ENCODE measurements around the gene NAALADL2.

NAALADL2 gene

DNA sequence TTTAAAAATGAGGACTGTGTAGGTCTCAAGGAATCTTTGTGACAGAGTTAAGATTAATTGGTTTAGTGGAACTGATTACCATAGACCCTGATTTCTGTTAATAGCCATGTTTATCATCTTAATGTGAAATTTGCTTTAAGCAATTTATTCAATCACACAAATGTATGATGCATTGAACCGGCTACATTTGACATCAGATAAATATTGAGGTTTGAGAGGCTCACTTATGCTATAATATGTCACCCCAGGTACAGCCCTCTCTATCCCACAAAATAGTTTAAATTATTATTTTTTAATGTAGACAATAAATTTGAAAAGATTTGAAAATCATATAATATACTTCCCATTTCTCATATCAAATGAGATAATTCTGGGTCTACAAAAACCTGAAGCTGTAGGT, 413.3 kb downstream of the NAALADL2 start:
- DNase-seq: no peak

DNA sequence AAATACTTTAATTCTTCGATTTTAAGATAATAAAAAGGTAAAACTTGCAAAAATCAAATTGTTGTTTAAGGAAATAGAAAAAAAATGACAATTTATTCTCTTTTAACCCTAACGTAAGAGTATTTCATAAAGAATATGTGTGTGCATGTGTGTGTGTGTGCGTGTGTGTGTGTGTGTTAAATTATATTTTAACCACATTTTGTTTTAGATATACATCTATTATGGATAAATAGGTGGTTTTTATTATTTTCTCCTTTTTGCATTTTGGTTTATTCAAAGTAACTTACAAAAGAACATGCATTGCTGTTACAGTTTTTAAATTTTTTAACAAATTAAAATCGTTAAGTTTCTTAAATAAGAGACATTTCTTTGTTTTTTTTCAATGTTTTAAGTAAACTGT, 414.4 kb downstream of the NAALADL2 start:
- DNase-seq: no peak

DNA sequence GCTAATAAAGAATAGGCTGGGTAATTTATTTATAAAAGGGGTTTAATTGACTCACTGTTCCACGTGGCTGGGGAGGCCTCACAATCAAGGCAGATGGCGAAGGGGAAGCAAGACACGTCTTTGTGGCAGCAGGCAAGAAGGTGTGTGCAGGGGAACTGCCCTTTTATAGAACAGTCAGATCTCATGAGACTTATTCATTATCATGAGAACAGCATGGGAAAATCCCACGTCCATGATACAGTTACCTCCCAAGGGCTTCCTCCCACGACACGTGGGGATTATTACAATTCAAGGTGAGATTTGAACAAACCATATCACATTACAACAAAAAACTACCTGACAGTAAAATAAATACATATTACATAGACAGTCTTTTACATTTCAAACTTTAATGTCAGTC, 414.9 kb downstream of the NAALADL2 start:
- DNase-seq: no peak

DNA sequence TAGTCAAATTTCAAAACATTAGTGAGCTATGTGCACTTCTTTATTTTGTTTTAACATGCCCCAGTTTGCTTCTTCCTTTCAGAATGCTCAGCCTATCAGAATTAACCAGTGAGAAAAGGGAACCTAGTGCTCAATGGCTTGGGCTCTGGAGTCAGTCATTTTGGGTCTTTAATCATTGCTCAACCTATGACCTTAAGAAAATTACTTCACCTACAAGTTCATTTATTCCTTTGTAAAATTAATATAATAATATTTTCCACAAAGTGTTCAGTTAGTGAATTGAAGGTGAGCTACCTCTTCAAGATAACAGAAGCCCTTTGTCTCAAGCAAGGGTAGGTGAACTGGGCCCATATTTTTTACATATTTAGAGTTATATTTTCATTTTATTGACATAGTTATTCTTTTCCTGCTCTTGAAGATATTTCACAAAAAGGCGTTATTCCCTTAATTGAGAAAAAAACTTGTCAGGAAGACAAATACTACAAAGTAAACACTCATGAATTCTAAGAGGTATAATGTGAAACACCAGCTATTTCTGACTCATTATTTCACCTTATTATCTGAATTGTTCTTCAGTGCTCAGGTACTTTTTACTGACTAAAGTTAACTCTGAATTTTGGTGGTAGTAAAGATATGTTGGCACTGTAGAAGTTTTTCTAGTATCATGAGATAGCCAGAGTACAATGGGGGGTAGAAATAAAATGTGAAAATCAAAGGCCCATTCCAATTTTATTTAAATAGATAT, 415.5 kb downstream of the NAALADL2 start:
- DNase-seq: no peak

DNA sequence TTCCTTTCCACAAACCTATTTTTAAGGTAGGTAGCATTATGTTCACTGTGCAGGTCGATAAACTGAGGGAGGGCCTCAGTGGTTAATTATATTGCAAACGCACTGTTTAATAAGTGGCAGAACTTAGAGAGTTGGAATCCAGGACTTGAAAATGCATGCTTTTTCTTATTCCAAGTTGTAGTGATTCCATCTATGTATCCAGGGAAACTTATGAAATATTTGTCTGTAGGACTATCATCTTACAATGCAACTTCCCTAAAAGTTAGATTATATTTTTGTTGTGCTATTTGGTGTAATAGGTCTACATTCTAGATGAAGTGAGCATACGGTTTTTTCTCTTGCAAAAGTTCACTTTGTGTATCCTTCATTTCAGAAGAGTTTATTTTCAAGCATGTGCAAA, 419.5 kb downstream of the NAALADL2 start:
- DNase-seq: no peak

DNA sequence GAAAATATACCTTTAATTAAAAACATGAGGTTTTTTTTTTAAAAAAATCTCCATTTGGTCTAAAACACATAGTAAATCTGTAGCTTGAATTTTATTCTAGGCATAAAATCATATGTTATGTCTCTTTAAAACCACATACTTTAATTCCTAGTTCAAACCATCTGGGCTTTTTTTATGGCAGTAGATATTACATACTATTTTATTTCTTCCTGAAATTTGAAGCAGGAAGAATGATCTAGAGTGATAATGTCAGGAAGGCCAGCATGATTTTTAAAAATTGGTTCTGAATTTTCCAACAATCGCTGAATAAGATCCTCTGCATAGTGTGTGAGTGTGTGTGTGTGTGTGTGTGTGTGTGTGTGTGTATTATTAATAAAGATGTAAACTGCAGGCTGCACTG, 420.3 kb downstream of the NAALADL2 start:
- no peak for DNase-seq

DNA sequence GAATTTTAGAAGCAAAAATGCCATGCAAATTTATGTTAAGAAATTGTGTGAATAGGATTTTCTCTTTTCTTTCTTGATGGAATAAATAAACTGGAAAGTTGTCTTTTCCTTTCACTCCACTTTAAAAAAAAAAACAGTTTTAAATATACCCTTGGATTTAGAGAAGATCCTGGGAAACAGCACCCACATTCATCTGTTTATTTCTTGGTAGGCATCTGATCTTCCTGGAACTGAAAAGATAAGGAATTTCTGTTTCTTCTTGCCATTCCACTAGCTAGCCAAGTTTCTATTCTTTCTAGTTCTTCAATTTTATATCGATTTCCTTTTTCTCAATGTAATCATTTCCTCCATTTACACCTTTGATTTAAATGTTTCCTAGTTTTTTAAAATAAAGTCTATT, 420.8 kb downstream of the NAALADL2 start:
- no peak for DNase-seq

DNA sequence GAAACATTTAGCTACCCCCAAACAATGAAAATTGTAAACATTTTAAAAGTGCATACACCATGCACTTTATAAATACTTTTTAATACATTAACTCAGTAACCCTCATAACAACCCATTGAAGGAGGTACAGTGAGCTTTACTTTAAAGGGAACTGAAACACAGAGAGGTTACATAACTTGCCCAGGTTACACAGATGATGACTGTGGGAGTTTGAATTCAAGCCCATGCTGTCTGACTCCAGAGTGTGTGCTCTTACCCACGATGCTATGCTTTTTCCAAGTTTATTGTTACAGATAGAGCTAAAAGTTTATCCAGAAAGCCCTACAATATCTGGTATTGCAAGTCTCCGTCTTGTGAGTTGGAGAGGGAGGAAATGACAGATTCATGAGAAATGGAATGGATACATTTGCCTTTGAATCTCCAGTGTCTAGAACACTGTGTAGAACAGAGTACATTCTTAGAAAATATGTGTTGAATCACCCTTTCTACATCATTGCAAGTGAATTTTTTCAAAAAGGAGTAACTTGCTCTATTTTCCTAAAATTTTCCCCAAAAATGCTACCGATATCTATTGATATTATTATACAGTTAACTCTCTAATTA, 428.3 kb downstream of the NAALADL2 start:
- DNase-seq: no peak

DNA sequence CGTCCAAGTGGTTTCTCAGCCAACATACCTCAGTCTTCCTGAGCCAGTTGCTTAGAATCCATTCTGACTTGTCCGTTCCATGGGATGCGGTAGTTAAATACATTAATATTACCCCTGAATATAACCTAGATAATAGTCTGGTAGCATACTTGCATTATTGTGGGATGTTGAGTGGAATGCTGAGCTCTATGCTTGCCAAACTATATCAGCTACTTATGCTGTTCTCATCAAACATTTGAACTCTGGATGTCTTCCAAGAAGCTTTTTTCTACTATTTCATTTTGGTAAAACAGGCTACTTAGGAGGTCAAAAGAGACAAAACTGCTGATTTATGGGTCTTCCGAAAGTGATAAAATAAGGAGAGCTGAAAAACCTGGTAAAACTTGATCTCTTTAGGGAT, 429.5 kb downstream of the NAALADL2 start:
- no peak for DNase-seq

DNA sequence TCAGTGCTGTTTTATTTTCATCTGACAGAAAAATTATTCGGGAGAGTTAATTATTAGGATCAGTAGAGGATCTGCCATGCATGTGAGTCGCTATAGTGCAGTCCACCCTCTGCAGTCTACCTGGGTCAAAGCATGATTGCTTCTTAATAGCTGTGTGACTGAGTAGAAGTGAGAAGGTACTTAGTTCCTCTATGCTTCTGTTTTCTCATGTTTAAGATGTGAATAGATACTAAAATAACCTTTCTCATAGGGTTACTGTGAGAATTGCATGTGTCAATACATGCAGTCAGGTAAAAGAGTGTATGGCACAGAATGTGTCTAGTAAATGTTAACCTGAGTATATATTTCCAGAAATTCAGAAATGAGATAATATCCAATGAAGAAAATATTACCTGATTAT, 435.7 kb downstream of the NAALADL2 start:
- DNase-seq: no peak

DNA sequence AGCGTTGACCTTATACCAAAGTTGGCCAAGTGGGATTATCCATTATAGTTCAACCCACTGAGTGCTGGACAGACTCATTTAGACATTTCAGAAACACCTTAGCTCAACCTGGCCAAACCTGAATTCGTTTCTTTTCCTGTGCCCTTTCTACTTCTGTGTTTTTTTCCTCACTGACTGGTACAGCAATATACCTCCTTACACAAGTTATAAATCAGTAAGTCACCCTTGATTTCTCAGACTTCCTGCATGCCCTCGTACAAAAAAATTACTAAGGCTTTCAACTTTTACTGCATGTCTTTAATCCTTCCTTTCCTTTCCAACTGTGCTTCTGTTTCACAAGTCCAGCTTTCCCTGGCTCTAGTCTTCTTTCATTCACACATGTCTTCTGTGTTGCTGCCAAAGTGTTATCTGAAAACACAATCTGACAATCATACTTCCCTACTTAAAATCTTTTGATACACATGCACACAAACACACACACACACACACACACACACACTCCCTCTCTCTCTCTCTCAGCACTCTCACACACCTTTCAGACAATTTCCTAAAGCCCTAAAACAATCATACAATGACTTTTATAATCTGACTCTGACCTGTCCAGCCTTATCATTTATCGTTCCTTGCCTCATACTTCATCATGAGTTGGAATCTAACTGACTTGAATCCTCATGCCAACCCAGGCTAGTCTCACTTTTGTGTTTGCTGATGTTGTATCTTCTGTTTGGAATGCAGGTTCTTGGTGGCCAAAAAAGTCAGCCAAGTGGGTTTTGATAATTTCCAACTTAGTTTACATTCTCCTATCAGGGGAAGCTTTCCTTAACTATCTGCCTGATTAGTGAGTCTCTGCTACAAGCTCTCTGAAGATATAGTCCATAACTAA, 436.4 kb downstream of the NAALADL2 start:
- no peak for DNase-seq

DNA sequence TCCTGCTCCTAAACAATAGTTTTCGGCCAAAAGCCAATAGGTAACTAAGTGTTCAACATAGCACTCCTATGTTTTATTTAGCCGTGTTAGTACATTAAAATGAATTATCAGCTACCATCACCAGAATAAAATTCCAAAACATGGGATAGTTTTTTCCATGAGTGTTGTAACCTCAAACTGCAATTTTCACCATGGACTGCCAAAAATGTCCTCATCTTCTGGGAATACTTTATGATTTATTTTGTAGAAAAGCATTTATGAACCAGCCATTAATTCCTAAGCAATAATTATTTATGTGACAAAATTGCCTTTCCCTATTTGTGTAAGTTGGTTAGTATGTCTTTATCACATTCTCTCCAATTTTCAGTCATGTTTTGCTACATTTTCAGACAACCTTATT, 438.1 kb downstream of the NAALADL2 start:
- DNase-seq: no peak

DNA sequence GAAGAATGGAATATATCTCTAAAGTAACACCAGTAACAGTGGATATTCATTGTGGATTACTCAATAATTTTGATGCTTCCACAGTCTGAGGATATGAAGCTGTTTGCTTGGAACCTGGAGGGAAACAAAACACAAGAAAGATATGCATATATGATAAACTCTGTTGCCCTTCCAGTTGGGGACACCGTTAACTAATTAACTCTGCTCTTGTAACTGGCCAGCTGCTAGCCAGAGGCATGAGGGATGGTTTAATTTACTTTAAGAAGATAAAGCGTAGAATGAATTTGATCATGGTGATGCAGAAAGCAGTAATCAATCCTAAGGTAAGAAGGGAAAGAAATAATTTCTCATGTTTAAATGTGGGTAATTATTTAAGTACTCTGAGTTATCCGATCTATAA, 442.6 kb downstream of the NAALADL2 start:
- no peak for DNase-seq

DNA sequence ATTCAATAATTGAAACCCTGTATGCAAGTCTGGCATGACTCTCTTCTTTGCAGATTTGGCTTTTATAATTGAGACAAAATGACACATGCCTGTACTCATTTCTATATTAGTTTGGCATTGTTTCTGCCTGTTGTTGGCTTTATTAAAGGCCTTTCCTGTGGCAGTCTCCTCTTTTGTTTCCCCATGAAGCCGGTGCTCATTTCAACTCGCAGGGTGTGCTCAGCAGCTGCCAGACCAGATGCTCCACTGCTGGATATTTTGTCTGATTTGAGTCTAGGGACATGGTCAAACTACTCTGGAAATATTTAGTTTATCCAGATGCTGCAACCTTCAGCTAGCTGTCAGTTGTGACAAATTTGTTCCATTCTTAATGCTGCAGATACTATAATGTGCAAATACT, 445.3 kb downstream of the NAALADL2 start:
- DNase-seq: no peak

DNA sequence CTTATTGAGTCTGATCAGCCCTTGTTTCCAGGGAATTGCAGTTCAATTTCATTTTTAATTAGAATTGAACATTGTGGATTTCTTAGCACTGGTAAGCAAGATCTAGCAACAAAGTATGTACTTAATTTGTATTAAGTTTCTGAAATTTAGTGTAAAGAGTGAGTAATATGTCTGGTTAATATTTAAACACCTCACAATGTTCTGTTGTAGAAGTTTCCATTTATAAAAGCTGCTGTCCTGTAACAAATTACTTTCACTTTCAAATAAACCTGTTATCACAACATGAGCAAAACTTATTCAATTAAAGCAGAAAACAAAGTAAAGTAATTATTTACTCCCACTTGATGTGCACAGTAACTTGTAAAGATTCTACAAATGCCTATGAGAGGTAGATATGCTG, 448.5 kb downstream of the NAALADL2 start:
- no peak for DNase-seq

DNA sequence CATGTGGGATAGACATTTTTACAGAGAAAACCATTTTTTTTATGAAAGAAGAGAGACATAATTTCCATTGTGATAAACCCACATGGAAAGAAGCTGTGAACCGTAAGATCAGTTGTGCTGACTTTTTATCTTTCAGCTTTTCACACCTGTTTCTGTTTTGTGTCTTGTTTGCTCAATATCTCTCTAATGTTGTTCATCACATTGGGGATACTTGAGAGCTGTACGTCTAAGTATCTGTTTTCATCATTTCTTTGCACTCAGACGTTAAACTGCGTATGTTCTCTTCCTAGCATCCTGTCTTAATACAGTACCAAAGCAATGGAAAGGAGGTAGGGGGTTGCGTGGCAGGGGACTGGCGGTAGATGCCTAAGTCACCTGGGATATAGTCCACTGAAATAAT, 449.0 kb downstream of the NAALADL2 start:
- DNase-seq: no peak

DNA sequence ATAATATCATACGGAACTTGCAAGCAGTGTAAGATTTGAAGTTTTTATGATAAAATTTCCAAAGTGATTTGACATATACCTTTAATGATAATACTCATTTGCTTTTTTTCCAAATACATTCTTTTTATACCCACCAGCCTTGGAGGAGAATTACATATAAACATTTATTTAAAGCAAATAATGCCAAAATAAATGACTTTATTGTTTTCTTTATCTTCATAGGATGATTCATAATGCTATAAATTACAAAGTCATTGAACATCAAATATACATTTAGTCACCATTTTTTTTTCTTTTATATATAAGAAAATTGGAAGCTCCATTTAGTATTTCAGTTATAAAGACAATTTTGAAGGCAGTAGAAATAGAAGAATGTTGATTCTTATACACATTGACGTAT, 450.9 kb downstream of the NAALADL2 start:
- no peak for DNase-seq

DNA sequence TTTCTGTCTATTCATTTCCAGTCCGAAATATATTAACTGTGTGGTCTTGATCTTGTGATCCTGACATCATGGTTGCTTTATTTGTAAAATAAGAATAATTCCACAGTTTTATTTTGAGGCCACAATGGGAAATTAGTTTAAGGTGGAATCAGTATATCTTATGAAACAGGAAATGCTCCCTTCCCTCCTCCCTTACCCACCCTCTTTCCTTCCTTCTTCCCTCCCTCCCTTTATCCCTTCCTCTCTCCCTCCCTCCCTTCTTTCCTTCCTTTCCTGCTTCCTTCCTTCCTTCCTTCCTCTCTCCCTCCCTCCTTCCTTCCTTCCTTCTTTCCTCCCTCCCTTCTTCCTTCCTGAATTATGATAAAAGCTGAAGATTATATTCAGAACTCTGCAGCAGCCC, 452.3 kb downstream of the NAALADL2 start:
- no peak for DNase-seq

DNA sequence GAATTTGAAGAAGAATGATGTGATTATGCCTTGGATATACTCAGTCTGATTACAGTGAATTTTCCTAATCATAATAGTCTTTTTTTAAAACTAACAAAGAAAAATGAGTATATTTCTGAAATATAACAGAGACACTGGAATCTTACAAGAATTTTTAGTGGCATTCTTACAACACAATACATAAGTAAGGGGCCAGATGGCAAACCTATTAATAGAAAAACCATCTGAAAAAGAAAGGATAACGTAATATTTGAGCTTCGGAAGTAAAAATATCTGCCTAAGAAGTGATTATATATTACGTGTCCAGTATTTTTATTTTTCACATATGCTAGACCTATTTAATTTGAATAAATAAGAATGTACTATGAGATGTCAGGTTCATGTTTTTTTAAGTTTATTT, 452.8 kb downstream of the NAALADL2 start:
- no peak for DNase-seq

DNA sequence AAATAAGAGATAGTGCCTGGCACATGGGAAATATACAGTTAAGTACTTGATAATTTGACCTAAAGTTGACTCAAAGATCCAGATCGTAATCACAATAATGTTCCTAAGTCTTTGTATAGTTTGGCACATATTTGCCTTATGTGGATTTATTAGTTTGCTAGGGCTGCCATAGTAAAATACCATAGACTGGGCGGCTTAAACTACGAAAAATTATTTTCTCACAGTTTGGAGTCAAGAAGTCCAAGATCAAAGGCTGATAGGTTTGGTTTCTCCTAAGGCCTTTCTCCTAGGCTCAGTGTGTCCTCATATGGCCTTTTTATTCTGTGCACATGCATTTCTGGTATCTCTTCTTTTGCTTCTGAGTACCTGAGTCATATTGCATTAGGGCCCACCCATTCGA, 453.7 kb downstream of the NAALADL2 start:
- no peak for DNase-seq

DNA sequence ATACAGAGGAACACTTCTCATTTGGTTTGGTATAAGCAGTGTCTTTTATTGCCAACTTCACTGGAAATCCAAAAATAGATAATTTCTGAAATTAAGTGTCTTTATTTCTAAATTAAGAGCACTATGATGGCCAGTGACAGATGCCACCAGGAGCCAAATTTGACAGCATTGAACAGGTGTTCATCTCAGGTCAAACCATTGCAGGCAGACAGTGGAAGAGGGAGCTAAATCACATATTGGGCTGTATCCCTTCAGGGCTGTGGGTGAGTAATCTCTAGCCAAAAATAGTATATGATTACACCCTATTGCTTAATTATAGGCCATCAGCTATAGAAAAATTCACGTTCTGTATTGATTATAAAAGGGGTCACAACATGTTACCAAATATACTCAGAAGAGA, 457.7 kb downstream of the NAALADL2 start:
- DNase-seq: no peak

DNA sequence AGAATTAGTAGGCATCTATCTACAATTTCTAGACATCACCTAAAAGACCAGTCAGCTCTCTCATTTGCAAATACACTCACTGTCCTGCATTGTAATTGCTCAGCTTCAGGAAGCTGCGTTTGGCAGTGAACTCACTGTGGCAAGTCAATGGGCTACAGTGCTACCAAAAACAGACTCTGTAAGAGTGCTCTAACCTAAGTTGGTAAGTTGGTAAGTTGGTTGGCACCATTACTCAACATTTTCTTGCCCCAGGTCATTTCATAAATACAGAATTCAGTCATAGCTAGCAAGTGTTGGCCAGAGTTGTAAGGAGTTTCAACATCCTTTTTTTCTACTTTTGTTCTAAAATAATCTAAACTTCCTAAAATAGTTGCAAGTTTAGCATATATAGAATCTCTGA, 466.3 kb downstream of the NAALADL2 start:
- DNase-seq: no peak

DNA sequence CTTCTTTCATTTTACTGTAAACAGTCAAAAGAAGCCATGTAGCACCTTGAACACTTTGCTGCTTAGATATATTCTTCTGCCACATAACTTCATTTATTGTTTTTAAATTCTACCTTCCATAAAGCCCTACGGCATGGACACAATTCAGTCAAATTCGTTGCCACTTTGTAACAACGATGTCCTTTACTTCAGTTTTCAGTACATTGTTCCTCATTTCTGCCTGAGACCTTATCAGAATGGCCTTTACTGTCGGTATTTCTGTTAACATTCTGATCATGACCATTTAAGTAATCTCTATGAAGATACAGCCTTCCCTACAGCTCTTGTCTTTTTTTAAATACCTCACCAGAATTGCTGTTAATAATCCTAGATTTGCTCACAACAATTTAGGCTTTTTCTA, 466.9 kb downstream of the NAALADL2 start:
- DNase-seq: no peak

DNA sequence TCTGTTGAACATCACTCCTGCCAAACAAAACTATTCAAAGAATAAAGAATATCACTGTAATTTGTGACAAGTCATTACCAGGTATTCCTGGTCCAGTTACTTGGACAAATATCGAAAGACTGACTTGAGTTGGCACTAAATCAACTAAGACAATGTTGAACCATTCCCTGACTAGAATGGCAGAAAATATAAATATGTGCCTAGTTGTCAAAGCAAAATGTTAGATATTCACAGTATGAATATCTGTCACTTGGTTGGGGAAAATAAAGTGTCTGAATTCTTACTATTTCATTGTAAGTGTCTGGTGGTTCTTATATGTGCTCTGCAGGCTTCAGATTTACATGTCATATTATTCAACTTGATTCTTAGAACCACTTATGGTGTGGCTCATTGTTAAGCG, 470.2 kb downstream of the NAALADL2 start:
- DNase-seq: no peak

All from CD4-positive, alpha-beta T cell treated with Interleukin-12 subunit alpha and Interleukin-12 subunit beta, for 1 hour (primary cell).